Skeletal muscle tissue (tissue), 4 donors: ENCODE measurements around the gene IGDCC3. TPM values are rescaled to one million over a fixed set of nuclear protein-coding genes. Genes with fewer than 3 reads are reported as not detected.
"Not testable (repeated sequence)": the region's sequence is repeated elsewhere in the genome, so short reads cannot be mapped to it uniquely, and the experiment has no call there.

Experiments used
- H3K27ac ChIP-seq: one replicate; pipeline ENCODE4 v1.7.0; 2013; ENCODE audit warnings: mild to moderate bottlenecking, low read depth, low read length, inconsistent platforms
- H3K27me3 ChIP-seq, 3 donors: one replicate each; pipeline ENCODE4 v1.7.0; 2013; ENCODE audit warnings: low read length in 3 of 3; ENCODE audit not compliant: control insufficient read depth in 3 of 3, insufficient read depth in 3 of 3
- H3K36me3 ChIP-seq, 3 donors: one replicate each; pipeline ENCODE4 v1.7.0; 2013; ENCODE audit warnings: low read length in 3 of 3; ENCODE audit not compliant: control insufficient read depth in 3 of 3, insufficient read depth in 3 of 3
- H3K4me1 ChIP-seq, 3 donors: one replicate each; pipeline ENCODE4 v1.7.0; 2013; ENCODE audit warnings: low read length in 3 of 3, mild to moderate bottlenecking in 3 of 3; ENCODE audit not compliant: control insufficient read depth in 3 of 3, insufficient read depth in 3 of 3
- H3K4me3 ChIP-seq, 3 donors: one replicate each; pipeline ENCODE4 v1.7.0; 2013; ENCODE audit warnings: low read length in 3 of 3
- H3K9ac ChIP-seq, 3 donors: one replicate each; pipeline ENCODE4 v1.7.0; 2013; ENCODE audit warnings: low read length in 3 of 3, mild to moderate bottlenecking in 3 of 3, moderate library complexity in 2 of 3, low read depth in 1 of 3
- H3K9me3 ChIP-seq, 3 donors: one replicate each; pipeline ENCODE4 v1.7.0; 2013; ENCODE audit warnings: low read length in 3 of 3; ENCODE audit not compliant: control insufficient read depth in 3 of 3
- total RNA-seq: library from RNA; depleted of rRNA; stranded (reverse); fragments of >200 nt; gene quantifications from one replicate; pipeline ENCODE4 v1.2.3, GENCODE V29; 2014
- donor health status: Osteomylitis.

IGDCC3 gene
- total RNA-seq, 1 donor from 2014 or later, result 1.0 TPM

DNA sequence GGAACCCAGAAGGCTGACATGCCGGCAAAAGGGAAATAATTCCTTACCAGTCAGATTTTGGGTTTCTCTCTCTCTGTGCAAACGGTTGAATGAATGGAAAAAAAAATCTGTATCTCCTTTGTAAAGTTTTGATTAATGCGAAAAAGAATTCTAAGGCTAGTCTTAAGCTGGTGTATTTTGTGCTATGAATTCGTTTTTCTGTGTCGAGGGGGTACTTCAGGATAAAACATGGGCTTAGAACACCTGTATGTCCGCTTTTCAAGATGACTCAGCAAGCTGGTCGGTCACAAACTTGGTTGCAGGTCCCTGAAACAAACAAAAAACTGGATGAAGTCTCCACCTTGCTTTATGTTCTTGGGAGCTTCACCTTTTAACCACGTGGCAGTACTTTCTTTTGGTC lies 28.5 kb downstream of the IGDCC3 start:
- no peaks in the 10 kb centered on the region for H3K36me3 ChIP-seq
- no peaks in the 10 kb centered on the region for H3K9me3 ChIP-seq
- H3K4me1 ChIP-seq, result no peaks in the 10 kb centered on the region
- no peak overlapping the region for H3K4me3 ChIP-seq
- H3K27ac ChIP-seq, result no peak overlapping the region
- peaks cover 0 to 2% (median 0%) of the 10 kb centered on the region in 3 donors for H3K27me3 ChIP-seq
- H3K9ac ChIP-seq, result no peak overlapping the region

DNA sequence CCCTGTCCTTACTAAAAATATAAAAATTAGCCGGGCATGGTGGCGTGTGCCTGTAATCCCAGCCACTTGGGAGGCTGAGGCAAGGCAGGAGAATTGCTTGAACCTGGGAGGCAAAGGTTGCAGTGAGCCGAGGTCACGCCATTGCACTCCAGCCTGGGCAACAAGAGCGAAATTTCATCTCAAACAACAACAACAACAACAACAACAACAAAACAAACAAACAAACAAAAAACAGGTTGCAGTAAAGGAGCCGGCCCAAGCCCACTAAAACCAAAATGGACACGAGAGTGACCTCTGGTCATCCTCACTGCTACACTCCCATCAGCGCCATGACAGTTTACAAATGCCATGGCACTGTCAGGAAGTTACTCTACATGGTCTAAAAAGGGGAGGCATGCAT lies 30.0 kb downstream of the IGDCC3 start:
- not testable (repeated sequence) for H3K27ac ChIP-seq, H3K36me3 ChIP-seq, H3K9me3 ChIP-seq, H3K27me3 ChIP-seq, H3K9ac ChIP-seq, H3K4me1 ChIP-seq, H3K4me3 ChIP-seq

GRCh38 chr15:65346856-65347598 lies 30.8 kb downstream of the IGDCC3 start:
- Histone ChIP-seq H3K9me3 (no peaks in the 10 kb centered on the region), H3K9ac (no peak overlapping the region), H3K4me1 (no peaks in the 10 kb centered on the region)

DNA sequence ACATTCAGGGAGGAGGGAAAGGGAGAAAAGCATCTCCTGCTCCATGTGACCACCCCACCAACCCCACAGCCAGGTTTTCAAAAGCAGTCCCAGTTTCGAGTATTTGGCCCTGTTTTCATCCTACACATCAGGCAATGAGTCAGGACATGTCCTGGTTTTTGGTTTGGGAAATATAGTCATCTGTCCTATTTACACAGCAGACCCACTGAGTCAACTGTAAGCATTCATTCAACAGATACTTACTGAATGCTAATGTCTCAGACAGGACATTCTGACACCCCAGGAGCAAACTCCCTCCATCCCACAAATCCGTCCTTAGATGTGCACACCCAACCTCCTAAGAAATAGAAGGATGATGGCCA lies 32.9 kb downstream of the IGDCC3 start:
- no peaks in the 10 kb centered on the region for H3K4me1 ChIP-seq
- H3K9me3 ChIP-seq, result no peaks in the 10 kb centered on the region

More at GRCh38 chr15:65346856-65347598, 30.8 kb downstream of the IGDCC3 start:
- no peaks in the 10 kb centered on the region for H3K27me3 ChIP-seq
- no peaks in the 10 kb centered on the region for H3K36me3 ChIP-seq
- no peak overlapping the region for H3K27ac ChIP-seq
- no peak overlapping the region for H3K4me3 ChIP-seq

GRCh38 chr15:65344214-65344913 lies 33.4 kb downstream of the IGDCC3 start:
- Histone ChIP-seq H3K36me3 (no peaks in the 10 kb centered on the region), H3K4me1 (no peaks in the 10 kb centered on the region), H3K9ac (no peak overlapping the region), H3K27ac (no peak overlapping the region), H3K27me3 (peaks cover 0 to 6% (median 0%) of the 10 kb centered on the region in 3 donors), H3K9me3 (no peaks in the 10 kb centered on the region), H3K4me3 (no peak overlapping the region)

More for the DNA sequence above, 32.9 kb downstream of the IGDCC3 start:
- Histone ChIP-seq H3K36me3 (no peaks in the 10 kb centered on the region), H3K4me3 (no peak overlapping the region), H3K9ac (no peak overlapping the region), H3K27me3 (peaks cover 0 to 4% (median 0%) of the 10 kb centered on the region in 3 donors), H3K27ac (no peak overlapping the region)

DNA sequence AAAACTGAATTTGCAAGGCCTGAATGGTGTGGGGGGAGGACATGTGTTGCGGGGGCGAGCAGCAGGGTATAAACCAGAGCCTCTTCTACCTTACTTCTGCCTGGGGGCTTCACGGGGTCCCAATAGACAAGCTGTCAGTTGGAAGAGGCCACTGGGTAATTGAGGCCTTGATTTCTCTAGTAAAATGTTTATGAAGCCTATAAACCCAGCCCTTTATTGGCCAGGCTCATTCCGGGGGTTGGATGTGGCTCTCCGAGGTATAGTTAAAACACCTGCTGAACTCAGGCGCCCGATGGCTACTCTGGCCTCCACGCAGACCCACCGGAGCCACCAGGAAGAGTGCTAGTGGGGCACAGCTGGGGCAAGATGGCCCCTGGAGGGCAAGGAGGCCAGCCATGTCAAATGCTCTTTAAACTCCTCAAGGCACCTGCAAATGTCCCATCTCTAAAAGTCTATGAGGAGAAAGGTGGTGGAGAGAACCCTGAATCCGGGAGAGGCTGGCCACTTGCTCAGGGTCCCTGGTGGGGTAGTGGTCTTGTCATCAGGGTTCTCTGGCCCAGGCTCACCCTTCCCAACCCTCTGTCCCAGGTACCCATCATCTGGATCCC lies 34.3 kb downstream of the IGDCC3 start:
- Histone ChIP-seq H3K36me3 (no peaks in the 10 kb centered on the region), H3K27me3 (peaks cover 0 to 6% (median 0%) of the 10 kb centered on the region in 3 donors), H3K27ac (no peak overlapping the region), H3K4me1 (no peaks in the 10 kb centered on the region), H3K9ac (no peak overlapping the region), H3K4me3 (no peak overlapping the region), H3K9me3 (no peaks in the 10 kb centered on the region)

GRCh38 chr15:65342493-65342892 lies 35.3 kb downstream of the IGDCC3 start:
- no peak overlapping the region for H3K27ac ChIP-seq
- H3K4me1 ChIP-seq, result no peaks in the 10 kb centered on the region
- H3K9me3 ChIP-seq, result no peaks in the 10 kb centered on the region
- no peak overlapping the region for H3K9ac ChIP-seq
- no peaks in the 10 kb centered on the region for H3K36me3 ChIP-seq
- peaks cover 0 to 6% (median 0%) of the 10 kb centered on the region in 3 donors for H3K27me3 ChIP-seq
- H3K4me3 ChIP-seq, result no peak overlapping the region

DNA sequence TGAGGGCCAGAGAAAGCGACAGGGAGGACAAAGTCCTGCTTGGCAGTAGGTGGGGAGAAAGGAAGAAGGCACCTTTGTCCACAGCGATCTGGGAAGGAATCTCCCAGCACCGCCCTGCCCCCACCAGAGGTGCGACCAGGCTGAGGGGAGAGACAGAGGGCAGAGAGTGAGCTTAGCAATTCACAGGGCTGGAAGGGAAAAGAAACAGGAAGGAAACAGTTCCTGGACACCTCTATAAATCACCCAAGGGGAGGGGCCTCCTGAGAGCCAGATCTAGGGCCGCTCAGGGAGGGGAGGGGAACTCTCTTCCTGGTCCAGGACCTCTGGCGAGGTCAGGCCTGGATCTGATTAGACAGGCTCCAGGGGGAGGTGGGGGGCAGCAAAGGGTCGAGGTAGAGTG lies 37.9 kb downstream of the IGDCC3 start:
- no peaks in the 10 kb centered on the region for H3K9me3 ChIP-seq
- peaks cover 0 to 15% (median 0%) of the 10 kb centered on the region in 3 donors for H3K27me3 ChIP-seq
- no peak overlapping the region for H3K27ac ChIP-seq
- no peaks in the 10 kb centered on the region for H3K36me3 ChIP-seq
- no peaks in the 10 kb centered on the region for H3K4me1 ChIP-seq
- H3K4me3 ChIP-seq, result no peak overlapping the region
- H3K9ac ChIP-seq, result no peak overlapping the region

GRCh38 chr15:65339416-65339815 lies 38.4 kb downstream of the IGDCC3 start:
- H3K27me3 ChIP-seq, result peaks cover 0 to 15% (median 0%) of the 10 kb centered on the region in 3 donors
- H3K4me1 ChIP-seq, result no peaks in the 10 kb centered on the region
- H3K27ac ChIP-seq, result no peak overlapping the region
- no peaks in the 10 kb centered on the region for H3K36me3 ChIP-seq
- no peak overlapping the region for H3K4me3 ChIP-seq
- H3K9ac ChIP-seq, result no peak overlapping the region
- no peaks in the 10 kb centered on the region for H3K9me3 ChIP-seq

- no peak overlapping the region for H3K27ac ChIP-seq
- H3K9ac ChIP-seq, result no peak overlapping the region
- H3K9me3 ChIP-seq, result no peaks in the 10 kb centered on the region
- H3K4me3 ChIP-seq, result no peak overlapping the region
- H3K27me3 ChIP-seq, result peaks cover 0 to 15% (median 0%) of the 10 kb centered on the region in 3 donors
- no peaks in the 10 kb centered on the region for H3K4me1 ChIP-seq
- no peaks in the 10 kb centered on the region for H3K36me3 ChIP-seq
Measured at GRCh38 chr15:65338823-65339222, 39.0 kb downstream of the IGDCC3 start.
